Heart left ventricle (tissue), 16 donors: ENCODE measurements around the gene GRIN2A. TPM values are rescaled to one million over a fixed set of nuclear protein-coding genes. Genes with fewer than 3 reads are reported as not detected.

Source experiments
- ATAC-seq, 4 donors: fragments of 200-7000 bp; cut with Tn5 transposase; one replicate each; pipeline ENCODE4 v1.9.1; 2020 to 2022; ENCODE audit warnings: moderate library complexity in 4 of 4, mild to moderate bottlenecking in 3 of 4, moderate number of reproducible peaks in 1 of 4
- DNase-seq, 5 donors: peaks; one replicate each; pipeline ENCODE4 v3.0.0-alpha.2; 2020
- H3K27ac ChIP-seq, 12 donors: fragments of 200-600 bp; sonication (generic) in 4 of 12; one replicate each; pipeline versions ENCODE4 v1.5.0 to v1.8.0; 2016 to 2022; ENCODE audit warnings: mild to moderate bottlenecking in 2 of 12
- H3K27me3 ChIP-seq, 9 donors: fragments of 200-600 bp; sonication (generic) in 2 of 9; one replicate each; pipeline versions ENCODE4 v1.5.1 to v1.8.0; 2016 to 2022; ENCODE audit warnings: mild to moderate bottlenecking in 3 of 9
- H3K36me3 ChIP-seq, 9 donors: fragments of 200-600 bp; sonication (generic) in 2 of 9; one replicate each; pipeline versions ENCODE4 v1.5.0 to v1.8.0; 2018 to 2022; ENCODE audit warnings: mild to moderate bottlenecking in 2 of 9
- H3K4me1 ChIP-seq, 12 donors: fragments of 200-600 bp; sonication (generic) in 4 of 12; one replicate each; pipeline versions ENCODE4 v1.5.0 to v1.8.0; 2016 to 2022; ENCODE audit warnings: mild to moderate bottlenecking in 3 of 12
- H3K4me3 ChIP-seq, 12 donors: fragments of 200-600 bp; sonication (generic) in 4 of 12; one replicate each; pipeline versions ENCODE4 v1.5.0 to v1.8.0; 2017 to 2022; ENCODE audit warnings: mild to moderate bottlenecking in 9 of 12, moderate library complexity in 4 of 12
- H3K9me3 ChIP-seq, 12 donors: fragments of 200-600 bp; sonication (generic) in 4 of 12; one replicate each; pipeline versions ENCODE4 v1.5.0 to v1.8.0; 2016 to 2022; ENCODE audit warnings: mild to moderate bottlenecking in 1 of 12
- POLR2A ChIP-seq, 2 donors: fragments of 450-650 bp; IDR thresholded peaks; one replicate each; pipeline ENCODE4 v1.6.1; 2017; ENCODE audit warnings: antibody characterized with exemption in 2 of 2, mild to moderate bottlenecking in 2 of 2, moderate library complexity in 2 of 2
- WGBS, 4 donors: extraction: QIAGEN DNeasy Blood & Tissue Kit in 2 of 4; methylation state at CpG; one replicate each; pipeline versions ENCODE4 v1.1.5 to v1.1.7; 2013 to 2018; 5-methylcytosine and 5-hydroxymethylcytosine counted together
- intact Hi-C, 10 donors: fragments of 100-400 bp; cut with DNase I; formaldehyde crosslinking; loops; one replicate each; pipeline versions ENCODE4 v1.11.1 to v1.14.2; 2022
- polyA plus RNA-seq, 2 donors: library from polyadenylated mRNA; stranded (reverse); fragments of 200-250 nt; gene quantifications; one replicate each; pipeline ENCODE4 v1.2.3, GENCODE V29; 2013
- total RNA-seq, 9 donors: library from RNA; depleted of rRNA in 2 of 9; stranded (reverse); fragments of >200 nt in 2 of 9; fragmentation: NEBNext Ultra II Directional in 3 of 9; extraction: Animal tissue kit (Norgen Biotek cat#: 25700) in 3 of 9; gene quantifications; one replicate each; pipeline versions ENCODE4 v1.1.0 to v1.2.4, GENCODE V29; 2016 to 2023
- TF ChIP-seq, protein P1 (sequence below), 12 donors: fragments of 200-600 bp; sonication (generic) in 4 of 12; IDR thresholded peaks; one replicate each; pipeline versions ENCODE4 v1.5.0 to v1.8.0; 2018 to 2022; ENCODE audit warnings: antibody characterized with exemption in 12 of 12, mild to moderate bottlenecking in 5 of 12
- donor health status: ischemic (EF 13 %, LVEDD 7.1; RV severe dilation, severe dysfunction).
- donor health status: healthy with polysubstance abuse.
- donor health status: DM: no; HTN: yes; CAD: no.
- donor health status: DM: no; HTN: no; CAD: no.
- donor health status: ischemic (EF 25% LVEDD 6.9; RV normal size, moderate dysfunction).
- donor health status: ischemic (EF 25% LVEDD 5.7; RV mildly dilated, moderate dysfunction).
- donor health status: healthy.
- donor health status: DM: yes; HTN: yes; CAD: no.
- donor health status: ischemic (EF 35%, LVEDD 5.7; RV mildly dilated, moderate dysfunction).
- donor health status: nonischemic (EF 11% LVEDD 7.7; RV severe dilation, severe dysfunction).
- donor health status: DM: yes; HTN: yes; CAD: no.
- donor health status: PGD.
- donor health status: ischemic (EF 29% LVEDD 5.4; RV normal size, mild dysfunction).
- donor health status: nonischemic (EF 23%, LVEDD 6.1; RV moderate dilation, normal function).

GRIN2A gene
- total and polyA plus RNA-seq, 11 donors = 0.01 to 4.6 (median 2.6) TPM

DNA sequence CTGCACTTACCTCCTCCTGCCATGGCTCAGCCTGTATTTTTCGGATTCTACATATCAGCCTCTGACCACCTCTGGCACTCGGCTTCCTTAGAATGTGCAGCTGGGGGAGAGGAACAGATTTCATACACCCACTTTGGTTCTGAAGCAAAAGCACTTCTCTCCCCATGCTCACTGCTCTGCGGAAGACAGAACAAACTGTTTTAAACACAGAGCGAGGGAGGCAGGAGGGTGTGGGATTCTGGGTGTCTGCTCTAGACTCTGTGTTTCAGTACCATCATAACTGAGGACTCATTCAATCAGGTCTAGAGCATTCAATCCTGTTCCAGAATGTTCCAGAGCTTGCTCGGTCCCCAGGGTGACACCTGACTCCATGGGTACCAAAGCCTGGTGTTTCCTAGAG, 239.1 kb downstream of the GRIN2A start:
- intact Hi-C loops = loop anchor here in 1 of 10 donors (10.0 kb wide), 1 partner anchor 298 kb away; no protein-coding TSS in a partner anchor
- H3K4me1 ChIP-seq = peaks cover 0 to 9% (median 0%) of the 10 kb centered on the region in 12 donors
- ATAC-seq = no peak
- no peak overlapping the region for H3K4me3 ChIP-seq
- no peaks in the 10 kb centered on the region for H3K36me3 ChIP-seq
- WGBS, 4 donors = 81 to 92% (median 84%) methylated on average over 5 of the region's 5 CpGs
- no peak for DNase-seq
- no peak overlapping the region for H3K27ac ChIP-seq
- TF ChIP-seq, protein P1, sequence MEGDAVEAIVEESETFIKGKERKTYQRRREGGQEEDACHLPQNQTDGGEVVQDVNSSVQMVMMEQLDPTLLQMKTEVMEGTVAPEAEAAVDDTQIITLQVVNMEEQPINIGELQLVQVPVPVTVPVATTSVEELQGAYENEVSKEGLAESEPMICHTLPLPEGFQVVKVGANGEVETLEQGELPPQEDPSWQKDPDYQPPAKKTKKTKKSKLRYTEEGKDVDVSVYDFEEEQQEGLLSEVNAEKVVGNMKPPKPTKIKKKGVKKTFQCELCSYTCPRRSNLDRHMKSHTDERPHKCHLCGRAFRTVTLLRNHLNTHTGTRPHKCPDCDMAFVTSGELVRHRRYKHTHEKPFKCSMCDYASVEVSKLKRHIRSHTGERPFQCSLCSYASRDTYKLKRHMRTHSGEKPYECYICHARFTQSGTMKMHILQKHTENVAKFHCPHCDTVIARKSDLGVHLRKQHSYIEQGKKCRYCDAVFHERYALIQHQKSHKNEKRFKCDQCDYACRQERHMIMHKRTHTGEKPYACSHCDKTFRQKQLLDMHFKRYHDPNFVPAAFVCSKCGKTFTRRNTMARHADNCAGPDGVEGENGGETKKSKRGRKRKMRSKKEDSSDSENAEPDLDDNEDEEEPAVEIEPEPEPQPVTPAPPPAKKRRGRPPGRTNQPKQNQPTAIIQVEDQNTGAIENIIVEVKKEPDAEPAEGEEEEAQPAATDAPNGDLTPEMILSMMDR (IDR thresholded peaks at IDR 0.05) = no peak
- TF ChIP-seq POLR2A (IDR thresholded peaks at IDR 0.05) = no peak
- no peaks in the 10 kb centered on the region for H3K9me3 ChIP-seq
- peaks cover 0 to 3% (median 0%) of the 10 kb centered on the region in 9 donors for H3K27me3 ChIP-seq

DNA sequence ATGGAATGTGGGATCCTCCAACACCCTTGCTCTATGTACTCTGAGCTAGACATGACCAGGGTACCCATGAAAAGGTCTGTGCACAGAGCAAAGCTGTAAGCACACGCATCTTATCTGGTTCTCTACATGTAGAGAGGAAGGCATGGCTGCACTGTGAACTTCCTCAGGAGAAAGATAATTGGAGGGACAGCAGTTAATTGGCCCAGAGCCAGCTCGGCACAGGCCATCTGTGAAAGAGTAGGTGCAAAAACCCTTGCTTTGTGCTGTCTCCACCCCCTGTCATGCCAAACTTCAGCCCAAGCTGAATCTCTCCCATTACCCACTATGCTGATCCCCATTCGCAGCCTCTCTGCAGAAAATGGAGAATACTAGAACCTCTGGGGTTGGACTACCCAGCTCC, 241.0 kb downstream of the GRIN2A start:
- TF ChIP-seq POLR2A (IDR thresholded peaks at IDR 0.05) = no peak
- TF ChIP-seq, protein P1 (IDR thresholded peaks at IDR 0.05) = no peak
- no peaks in the 10 kb centered on the region for H3K9me3 ChIP-seq
- intact Hi-C loops = loop anchor here in 1 of 10 donors (10.0 kb wide), 1 partner anchor 296 kb away; no protein-coding TSS in a partner anchor
- DNase-seq = no peak
- no peak overlapping the region for H3K4me3 ChIP-seq
- no peaks in the 10 kb centered on the region for H3K27me3 ChIP-seq
- WGBS, 4 donors = 64 to 75% (median 69%) methylated on average over 3 of the region's 3 CpGs
- peaks cover 0 to 6% (median 0%) of the 10 kb centered on the region in 12 donors for H3K4me1 ChIP-seq
- H3K36me3 ChIP-seq = no peaks in the 10 kb centered on the region
- H3K27ac ChIP-seq = no peak overlapping the region
- ATAC-seq = no peak

- Histone ChIP-seq H3K27ac (peak overlapping the region in 1 of 12 donors; percentile 36), H3K4me3 (no peak overlapping the region), H3K27me3 (no peaks in the 10 kb centered on the region), H3K36me3 (no peaks in the 10 kb centered on the region), H3K4me1 (peaks cover 0 to 19% (median 6%) of the 10 kb centered on the region in 12 donors), H3K9me3 (no peaks in the 10 kb centered on the region)
- intact Hi-C loops = no loop called here
- DNase-seq (peak; percentile 34 to 61 (median 41)), ATAC-seq (peak in 3 of 4 donors; percentile 42 to 70 (median 59))
- 59 to 75% (median 70%) methylated on average over 8 of the region's 8 CpGs for WGBS, 4 donors
- TF ChIP-seq POLR2A (IDR thresholded peaks at IDR 0.05) = no peak
- TF ChIP-seq, protein P1 (IDR thresholded peaks at IDR 0.05) = no peak
Measured at GRCh38 chr16:9934723-9935508, 247.3 kb downstream of the GRIN2A start.

DNA sequence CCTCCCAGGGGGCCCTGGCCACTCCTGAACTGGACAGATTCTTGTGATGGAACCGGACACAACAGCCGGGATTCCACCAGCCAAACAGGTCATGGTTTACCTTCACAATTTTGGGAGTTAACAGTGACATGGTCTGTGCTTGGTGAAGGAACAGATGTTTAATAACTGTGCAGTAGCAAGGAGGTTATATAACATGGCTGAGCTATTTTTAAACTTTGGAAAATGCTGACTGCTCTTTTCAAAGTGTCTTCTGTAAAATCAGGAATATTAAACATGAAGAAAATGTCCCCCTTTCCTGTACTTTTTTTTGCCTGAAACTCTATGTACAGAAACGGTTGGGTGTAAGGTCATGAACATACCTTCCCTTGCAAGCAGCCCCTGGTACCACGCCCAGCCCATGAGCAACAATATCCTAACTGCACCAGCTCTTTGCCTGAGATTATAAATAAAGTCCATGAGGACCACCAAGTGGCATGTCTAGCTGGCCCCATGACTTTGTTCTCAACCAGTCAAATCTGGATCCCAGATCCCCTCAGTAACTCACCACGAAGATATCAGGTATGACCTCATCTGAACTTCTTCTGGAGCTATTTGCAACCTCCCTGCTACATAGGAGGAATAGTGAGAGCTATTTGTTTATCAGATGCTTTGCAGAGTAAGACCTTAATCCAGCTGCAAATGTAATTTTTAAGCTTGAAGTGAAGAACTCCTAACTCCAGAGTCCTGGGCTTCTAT, 249.1 kb downstream of the GRIN2A start:
- no peaks in the 10 kb centered on the region for H3K36me3 ChIP-seq
- TF ChIP-seq POLR2A (IDR thresholded peaks at IDR 0.05) = no peak
- TF ChIP-seq, protein P1 (IDR thresholded peaks at IDR 0.05) = no peak
- WGBS, 4 donors = 57 to 70% (median 68%) methylated on average over 5 of the region's 5 CpGs
- H3K4me1 ChIP-seq = peaks cover 0 to 19% (median 6%) of the 10 kb centered on the region in 12 donors
- no peak overlapping the region for H3K27ac ChIP-seq
- H3K27me3 ChIP-seq = no peaks in the 10 kb centered on the region
- DNase-seq (no peak), ATAC-seq (peak in 1 of 4 donors; percentile 59)
- no peak overlapping the region for H3K4me3 ChIP-seq
- intact Hi-C loops = no loop called here
- H3K9me3 ChIP-seq = no peaks in the 10 kb centered on the region
